ENCODE results near the gene SPRY2.

GRCh38 chr13:80359414-80359777, 18.5 kb upstream of the SPRY2 start:
- TF ChIP-seq, protein P1, sequence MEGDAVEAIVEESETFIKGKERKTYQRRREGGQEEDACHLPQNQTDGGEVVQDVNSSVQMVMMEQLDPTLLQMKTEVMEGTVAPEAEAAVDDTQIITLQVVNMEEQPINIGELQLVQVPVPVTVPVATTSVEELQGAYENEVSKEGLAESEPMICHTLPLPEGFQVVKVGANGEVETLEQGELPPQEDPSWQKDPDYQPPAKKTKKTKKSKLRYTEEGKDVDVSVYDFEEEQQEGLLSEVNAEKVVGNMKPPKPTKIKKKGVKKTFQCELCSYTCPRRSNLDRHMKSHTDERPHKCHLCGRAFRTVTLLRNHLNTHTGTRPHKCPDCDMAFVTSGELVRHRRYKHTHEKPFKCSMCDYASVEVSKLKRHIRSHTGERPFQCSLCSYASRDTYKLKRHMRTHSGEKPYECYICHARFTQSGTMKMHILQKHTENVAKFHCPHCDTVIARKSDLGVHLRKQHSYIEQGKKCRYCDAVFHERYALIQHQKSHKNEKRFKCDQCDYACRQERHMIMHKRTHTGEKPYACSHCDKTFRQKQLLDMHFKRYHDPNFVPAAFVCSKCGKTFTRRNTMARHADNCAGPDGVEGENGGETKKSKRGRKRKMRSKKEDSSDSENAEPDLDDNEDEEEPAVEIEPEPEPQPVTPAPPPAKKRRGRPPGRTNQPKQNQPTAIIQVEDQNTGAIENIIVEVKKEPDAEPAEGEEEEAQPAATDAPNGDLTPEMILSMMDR (IDR thresholded peaks at IDR 0.05), result no peak
- TF ChIP-seq ZFX (IDR thresholded peaks at IDR 0.05; ENCODE audit: borderline replicate concordance), result no peak

All from 22Rv1 (cell line).